GM13977 (cell line): Measurements from ENCODE around the gene CISD3.

Experiments
- DNase-seq: peaks from one replicate; pipeline ENCODE4 v3.0.0; 2012; ENCODE audit warnings: low spot score
- CTCF ChIP-seq: IDR thresholded peaks from 2 replicates; pipeline ENCODE4 v1.5.1; 2012; ENCODE audit warnings: mild to moderate bottlenecking, control low read depth; ENCODE audit not compliant: insufficient read depth; ENCODE audit errors: extremely low read depth, missing control alignments
- in situ Hi-C: fragments of 300-500 bp; cut with MboI; formaldehyde crosslinking; loops from one replicate; pipeline ENCODE4 v1.12.0; 2022; ENCODE audit warnings: low sequenced_read_pairs, low pct_unique_long_range_greater_than_20kb, mixed read lengths, inconsistent platforms; ENCODE audit not compliant: unreplicated experiment

The CISD3 gene

GRCh38 chr17:38766341-38766740 lies 36.2 kb downstream of the CISD3 start:
- no peak for TF ChIP-seq CTCF
- no peak for DNase-seq
- in situ Hi-C loops: no loop called here

GRCh38 chr17:38768417-38768816 lies 38.3 kb downstream of the CISD3 start:
- TF ChIP-seq CTCF: no peak
- no peak for DNase-seq
- in situ Hi-C loops: no loop called here

- in situ Hi-C loops: no loop called here
- no peak for TF ChIP-seq CTCF
Observed at GRCh38 chr17:38773258-38773657, 43.1 kb downstream of the CISD3 start.

GRCh38 chr17:38777641-38778250 lies 47.6 kb downstream of the CISD3 start:
- no peak for TF ChIP-seq CTCF
- in situ Hi-C loops: no loop called here
- DNase-seq: no peak

More at GRCh38 chr17:38773258-38773657, 43.1 kb downstream of the CISD3 start:
- no peak for DNase-seq

- no peak for TF ChIP-seq CTCF
- no peak for DNase-seq
- in situ Hi-C loops: no loop called here
Observed at GRCh38 chr17:38779965-38780752, 50.0 kb downstream of the CISD3 start.

- DNase-seq: no peak
- in situ Hi-C loops: no loop called here
- no peak for TF ChIP-seq CTCF
Observed at GRCh38 chr17:38783227-38783626, 53.1 kb downstream of the CISD3 start.
